ENCODE results near the gene PDE2A.

GRCh38 chr11:72624496-72625201 is 49.6 kb downstream of the PDE2A start:
- TF ChIP-seq, protein P1, sequence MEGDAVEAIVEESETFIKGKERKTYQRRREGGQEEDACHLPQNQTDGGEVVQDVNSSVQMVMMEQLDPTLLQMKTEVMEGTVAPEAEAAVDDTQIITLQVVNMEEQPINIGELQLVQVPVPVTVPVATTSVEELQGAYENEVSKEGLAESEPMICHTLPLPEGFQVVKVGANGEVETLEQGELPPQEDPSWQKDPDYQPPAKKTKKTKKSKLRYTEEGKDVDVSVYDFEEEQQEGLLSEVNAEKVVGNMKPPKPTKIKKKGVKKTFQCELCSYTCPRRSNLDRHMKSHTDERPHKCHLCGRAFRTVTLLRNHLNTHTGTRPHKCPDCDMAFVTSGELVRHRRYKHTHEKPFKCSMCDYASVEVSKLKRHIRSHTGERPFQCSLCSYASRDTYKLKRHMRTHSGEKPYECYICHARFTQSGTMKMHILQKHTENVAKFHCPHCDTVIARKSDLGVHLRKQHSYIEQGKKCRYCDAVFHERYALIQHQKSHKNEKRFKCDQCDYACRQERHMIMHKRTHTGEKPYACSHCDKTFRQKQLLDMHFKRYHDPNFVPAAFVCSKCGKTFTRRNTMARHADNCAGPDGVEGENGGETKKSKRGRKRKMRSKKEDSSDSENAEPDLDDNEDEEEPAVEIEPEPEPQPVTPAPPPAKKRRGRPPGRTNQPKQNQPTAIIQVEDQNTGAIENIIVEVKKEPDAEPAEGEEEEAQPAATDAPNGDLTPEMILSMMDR (conservative IDR thresholded peaks at IDR 0.05), result no peak
- TF ChIP-seq EZH2 (IDR thresholded peaks at IDR 0.05; ENCODE audit: low read depth), result no peak

All from PC-9 (cell line).